OCI-LY1 (cell line): ENCODE measurements around the gene MCEMP1.

Experiments
- H2AFZ ChIP-seq: fragments of 200-600 bp; sonication (generic), shearing (Covaris generic); 2 replicates; pipeline ENCODE4 v1.6.0; 2014; ENCODE audit warnings: antibody characterized with exemption, mild to moderate bottlenecking, low read length
- H3F3A ChIP-seq: fragments of 200-600 bp; sonication (generic), shearing (Covaris generic); 2 replicates; pipeline ENCODE4 v1.6.0; 2014; ENCODE audit warnings: mild to moderate bottlenecking, antibody characterized with exemption, low read length, moderate library complexity; ENCODE audit not compliant: insufficient read depth
- H3K27ac ChIP-seq: fragments of 200-600 bp; sonication (generic); 2 replicates; pipeline ENCODE4 v1.5.1; 2014; ENCODE audit warnings: low read length, mixed run types, mild to moderate bottlenecking, low read depth; ENCODE audit not compliant: poor library complexity, severe bottlenecking
- H3K27me3 ChIP-seq: fragments of 200-600 bp; sonication (generic); 2 replicates; pipeline ENCODE4 v1.6.0; 2014; ENCODE audit warnings: antibody characterized with exemption, mild to moderate bottlenecking, low read length, moderate library complexity; ENCODE audit not compliant: insufficient read depth
- H3K36me3 ChIP-seq: fragments of 200-600 bp; sonication (generic); 2 replicates; pipeline ENCODE4 v1.6.1; 2014; ENCODE audit warnings: mild to moderate bottlenecking, antibody characterized with exemption, low read length, moderate library complexity, mixed read lengths; ENCODE audit not compliant: insufficient read depth
- H3K4me1 ChIP-seq: fragments of 200-600 bp; sonication (generic); 2 replicates; pipeline ENCODE4 v1.5.1; 2014; ENCODE audit warnings: mild to moderate bottlenecking, low read length, moderate library complexity; ENCODE audit not compliant: insufficient read depth, severe bottlenecking
- H3K4me2 ChIP-seq: fragments of 200-600 bp; sonication (generic), shearing (Covaris generic); 2 replicates; pipeline ENCODE4 v1.6.1; 2014; ENCODE audit warnings: low read length
- H3K4me3 ChIP-seq: fragments of 200-600 bp; sonication (generic); 2 replicates; pipeline ENCODE4 v1.5.1; 2014; ENCODE audit warnings: low read length, low read depth, mild to moderate bottlenecking, mixed read lengths; ENCODE audit not compliant: poor library complexity, severe bottlenecking
- H3K79me2 ChIP-seq: fragments of 200-600 bp; shearing (Covaris generic); 2 replicates; pipeline ENCODE4 v1.6.1; 2016; ENCODE audit warnings: mixed run types, low read length, mixed read lengths; ENCODE audit not compliant: insufficient read depth
- H3K9ac ChIP-seq: fragments of 200-600 bp; sonication (generic), shearing (Covaris generic); 2 replicates; pipeline ENCODE4 v1.6.1; 2014; ENCODE audit warnings: mild to moderate bottlenecking, low read length, mixed read lengths
- H3K9me2 ChIP-seq: fragments of 200-600 bp; sonication (generic), shearing (Covaris generic); 2 replicates; pipeline ENCODE4 v1.6.1; 2014; ENCODE audit warnings: low read depth, mild to moderate bottlenecking, low read length, mixed read lengths
- H3K9me3 ChIP-seq: fragments of 200-600 bp; shearing (Covaris generic); 2 replicates; pipeline ENCODE4 v1.6.1; 2014; ENCODE audit warnings: low read length, mixed read lengths
- H4K20me1 ChIP-seq: fragments of 200-600 bp; sonication (generic), shearing (Covaris generic); 2 replicates; pipeline ENCODE4 v1.6.0; 2016; ENCODE audit warnings: mild to moderate bottlenecking, low read length; ENCODE audit not compliant: insufficient read depth
- CTCF ChIP-seq: fragments of 200-600 bp; sonication (generic), shearing (Covaris generic); IDR thresholded peaks from 2 replicates; pipeline ENCODE4 v1.5.1; 2017; ENCODE audit warnings: mild to moderate bottlenecking, antibody characterized with exemption, low read length, moderate library complexity, mixed read lengths
- EZH2 ChIP-seq: fragments of 200-600 bp; sonication (generic), shearing (Covaris generic); IDR thresholded peaks from 2 replicates; pipeline ENCODE4 v1.8.0; 2017; ENCODE audit warnings: borderline replicate concordance, mixed run types, mild to moderate bottlenecking, antibody characterized with exemption, low read length, moderate library complexity, mixed read lengths

Gene MCEMP1

GRCh38 chr19:7633698-7634097, 43.2 kb upstream of the MCEMP1 start, which contains the start of gene PCP2:
PCP2 (minus strand) TSS chr19:7633719; CDS start chr19:7633457, 262 bp downstream.
- Histone ChIP-seq H3K79me2 (peaks cover 16% of the 10 kb centered on the region), H3K27me3 (no peaks in the 10 kb centered on the region), H3K36me3 (no peaks in the 10 kb centered on the region; the same call in 1 of the 2 replicates), H3K27ac (no peak within 1 kb of the TSS), H3F3A (no peaks in the 10 kb centered on the region; the same call in 1 of the 2 replicates), H3K4me2 (no peak within 1 kb of the TSS), H3K9me2 (no peaks in the 10 kb centered on the region), H4K20me1 (no peaks in the 10 kb centered on the region), H3K9me3 (no peaks in the 10 kb centered on the region), H3K9ac (no peak within 1 kb of the TSS), H3K4me3 (no peak within 1 kb of the TSS), H3K4me1 (peaks cover 26% of the 10 kb centered on the region), H2AFZ (no peak within 1 kb of the TSS)
- no peak for TF ChIP-seq CTCF
- no peak for TF ChIP-seq EZH2

GRCh38 chr19:7635670-7636069, 41.2 kb upstream of the MCEMP1 start:
- Histone ChIP-seq H3K27ac (no peak overlapping the region), H3K4me3 (no peak overlapping the region), H3K4me2 (no peak overlapping the region), H3K36me3 (no peaks in the 10 kb centered on the region; the same call in 1 of the 2 replicates), H3K4me1 (peaks cover 17% of the 10 kb centered on the region), H3K9me2 (no peaks in the 10 kb centered on the region), H3K9me3 (no peaks in the 10 kb centered on the region), H3F3A (no peaks in the 10 kb centered on the region; the same call in 1 of the 2 replicates), H2AFZ (no peak overlapping the region), H3K79me2 (no peaks in the 10 kb centered on the region), H3K9ac (no peak overlapping the region), H3K27me3 (no peaks in the 10 kb centered on the region), H4K20me1 (no peaks in the 10 kb centered on the region)
- TF ChIP-seq CTCF (no peak), EZH2 (no peak)

- no peak overlapping the region for H2AFZ ChIP-seq
These were observed 40.6 kb upstream of the MCEMP1 start for GRCh38 chr19:7636317-7636690.

More at GRCh38 chr19:7636317-7636690, 40.6 kb upstream of the MCEMP1 start:
- no peaks in the 10 kb centered on the region for H4K20me1 ChIP-seq
- H3K36me3 ChIP-seq: no peaks in the 10 kb centered on the region; the same call in 1 of the 2 replicates
- no peak overlapping the region for H3K9ac ChIP-seq
- peak overlapping the region; percentile 100 for H3K4me3 ChIP-seq
- peak overlapping the region; percentile 99 for H3K4me2 ChIP-seq
- TF ChIP-seq CTCF: no peak
- TF ChIP-seq EZH2: no peak
- no peak overlapping the region for H3K27ac ChIP-seq
- peaks cover 13% of the 10 kb centered on the region for H3K4me1 ChIP-seq
- H3F3A ChIP-seq: no peaks in the 10 kb centered on the region; the same call in 1 of the 2 replicates
- no peaks in the 10 kb centered on the region for H3K9me3 ChIP-seq
- no peaks in the 10 kb centered on the region for H3K9me2 ChIP-seq
- no peaks in the 10 kb centered on the region for H3K27me3 ChIP-seq
- H3K79me2 ChIP-seq: no peaks in the 10 kb centered on the region
